ENCODE data around the gene MLANA.

DNA sequence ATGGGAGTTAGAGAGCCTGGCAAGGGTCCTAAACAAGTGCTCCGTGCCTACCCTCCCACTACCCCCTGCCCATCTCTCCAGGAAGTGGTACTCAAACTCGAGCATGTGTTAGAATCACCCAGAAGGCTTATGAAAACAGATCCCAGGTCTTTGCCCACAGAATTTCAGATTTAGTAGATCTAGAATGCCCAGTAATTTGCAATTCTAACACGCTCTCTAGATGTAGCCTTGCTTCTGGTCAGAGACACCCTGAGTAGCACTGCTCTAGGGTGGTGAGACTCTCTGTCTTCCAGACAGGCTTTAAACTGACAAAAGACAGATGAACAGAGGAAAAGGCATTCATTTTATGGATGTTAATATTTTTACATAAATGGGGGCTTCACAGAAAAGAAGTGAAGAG lies 37.1 kb upstream of the MLANA start:
- TF ChIP-seq CTCF (IDR thresholded peaks at IDR 0.05) (no peak), POLR2A (IDR thresholded peaks at IDR 0.05) (no peak)

All from heart left ventricle (tissue), 13 donors.